Posterior cingulate gyrus (tissue), 11 donors: ENCODE results near the gene JAKMIP1.

ENCODE experiments used
- DNase-seq, 10 donors: peaks; one replicate each; pipeline versions ENCODE4 v3.0.0 to v3.0.0-alpha.2; 2020 to 2021; ENCODE audit warnings: mixed read lengths in 3 of 10
- intact Hi-C: fragments of 100-400 bp; cut with DNase I; formaldehyde crosslinking; loops from one replicate; pipeline ENCODE4 v1.15.1; 2023

JAKMIP1 gene

DNA sequence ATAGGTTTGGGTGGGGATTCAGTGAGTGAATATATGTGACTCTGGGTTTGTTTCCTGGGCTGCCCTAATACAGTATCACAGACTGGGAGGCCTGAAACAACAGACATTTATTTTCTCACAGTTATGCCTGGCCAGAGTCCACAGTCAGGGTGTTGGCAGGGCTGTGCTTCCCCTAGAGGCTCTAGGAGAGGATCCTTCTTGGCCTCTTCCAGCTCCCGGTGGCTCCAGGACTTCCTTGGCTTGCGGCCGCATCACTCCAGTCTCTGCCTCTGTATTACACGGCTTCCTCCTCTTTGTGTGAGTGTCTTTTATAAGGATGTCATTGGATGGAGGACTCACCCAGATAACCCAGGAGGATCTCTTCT lies 5.2 kb upstream of the JAKMIP1 start:
- peak in 2 of 10 donors; percentile 4 to 43 for DNase-seq
- intact Hi-C loops, result no loop called here

DNA sequence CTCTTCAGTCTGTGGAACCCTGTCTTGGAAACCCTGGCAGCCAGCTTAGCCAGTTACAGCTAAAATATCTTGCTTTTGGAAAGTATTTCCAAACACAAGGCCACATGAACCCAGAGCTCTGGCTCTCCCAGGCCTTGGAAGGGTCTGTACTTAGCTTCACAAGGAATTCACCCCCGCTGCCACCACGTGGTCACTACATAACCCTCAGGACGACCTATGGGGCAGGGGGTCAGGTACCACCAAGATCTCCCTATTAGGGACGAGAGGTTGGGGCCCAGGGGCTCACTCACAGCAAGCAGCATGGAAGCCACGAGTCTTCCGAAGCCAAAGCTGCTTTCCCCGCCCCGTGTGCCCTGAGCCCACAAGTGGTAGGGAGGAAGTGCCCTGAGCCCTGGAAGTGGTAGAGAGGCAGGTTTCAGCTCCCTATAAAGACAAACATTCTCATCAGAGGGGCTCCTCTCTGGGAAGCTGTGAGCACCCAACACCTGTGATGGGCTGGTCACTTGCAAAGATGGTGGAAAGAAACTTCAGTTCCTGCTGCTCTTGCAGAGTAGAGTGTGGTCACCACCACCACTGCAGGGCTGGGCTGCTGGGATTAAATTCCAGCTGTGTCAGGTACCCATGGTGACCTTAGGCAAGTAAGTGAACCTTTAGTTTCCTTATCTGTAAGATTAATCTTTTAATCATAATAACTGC lies 4.7 kb upstream of the JAKMIP1 start:
- DNase-seq, result peak in 1 of 10 donors; percentile 61
- intact Hi-C loops, result no loop called here

DNA sequence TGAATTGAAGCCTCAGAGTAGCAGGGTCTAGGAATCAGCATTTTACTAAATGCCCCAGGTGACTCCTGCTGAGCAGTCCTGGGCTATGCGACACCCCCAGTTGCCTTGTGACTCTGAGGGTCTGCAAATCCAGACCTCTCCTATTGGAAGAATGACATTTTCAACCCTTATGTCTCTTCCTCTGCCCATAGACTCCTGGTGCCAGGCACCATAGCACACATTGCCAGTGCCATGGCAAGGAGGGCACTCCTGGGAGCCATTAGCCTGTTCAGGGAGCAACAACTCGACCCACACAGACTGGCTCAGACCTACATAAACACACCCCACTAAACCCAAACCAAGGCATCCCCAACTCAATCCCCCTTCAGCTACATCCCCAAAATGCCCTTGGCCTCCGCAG lies 3.7 kb upstream of the JAKMIP1 start:
- intact Hi-C loops, result no loop called here
- DNase-seq, result peak in 1 of 10 donors; percentile 14

DNA sequence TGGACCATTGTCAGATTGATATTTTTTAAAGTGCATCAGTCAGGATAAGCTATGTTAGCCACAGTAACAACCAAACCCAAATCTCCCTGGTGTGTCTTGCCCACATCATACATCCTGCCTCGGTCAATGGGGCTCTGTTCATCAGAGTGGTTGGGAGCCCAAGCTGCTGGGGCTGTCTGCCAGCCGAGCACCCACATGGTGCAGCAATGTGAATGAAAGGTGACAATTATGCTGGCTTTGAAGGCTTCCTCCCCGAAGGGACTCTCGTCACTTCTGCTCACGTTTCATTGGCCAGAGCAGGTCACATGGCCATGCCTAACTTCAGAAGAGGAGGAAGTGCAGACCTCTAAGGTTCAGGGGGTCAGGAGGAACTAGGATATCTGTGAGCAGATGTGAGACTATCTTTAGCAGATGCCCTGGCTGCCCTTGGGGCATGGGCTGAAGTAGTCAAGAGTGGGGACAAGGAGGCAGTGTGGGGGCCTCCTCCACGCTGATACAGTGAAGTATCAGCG lies 1.3 kb upstream of the JAKMIP1 start:
- intact Hi-C loops, result no loop called here
- peak in 1 of 10 donors; percentile 58 for DNase-seq

DNA sequence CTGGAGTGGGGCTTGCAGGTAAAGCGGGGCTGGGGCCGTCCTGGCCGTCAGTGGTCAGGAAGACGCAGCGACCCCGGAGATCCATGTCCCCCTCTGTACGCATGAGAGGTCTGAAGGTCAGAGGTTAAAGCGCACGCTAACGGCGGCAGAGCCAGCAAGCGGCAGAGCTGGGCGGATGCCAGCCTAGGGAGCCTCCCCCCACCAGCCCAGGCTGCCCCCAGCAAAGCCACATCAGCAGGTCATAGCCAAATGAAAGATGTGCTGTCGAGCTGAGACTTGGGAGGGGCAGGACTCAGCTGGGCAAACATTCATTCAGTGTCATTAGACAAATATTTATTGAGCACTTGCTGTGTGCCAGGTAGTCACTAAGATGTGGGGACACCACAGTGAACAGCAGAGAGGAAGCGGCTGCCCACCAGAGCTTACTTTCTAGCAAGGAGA lies 593 bp upstream of the JAKMIP1 start:
- peak in 2 of 10 donors; percentile 50 to 79 for DNase-seq
- intact Hi-C loops, result no loop called here

DNA sequence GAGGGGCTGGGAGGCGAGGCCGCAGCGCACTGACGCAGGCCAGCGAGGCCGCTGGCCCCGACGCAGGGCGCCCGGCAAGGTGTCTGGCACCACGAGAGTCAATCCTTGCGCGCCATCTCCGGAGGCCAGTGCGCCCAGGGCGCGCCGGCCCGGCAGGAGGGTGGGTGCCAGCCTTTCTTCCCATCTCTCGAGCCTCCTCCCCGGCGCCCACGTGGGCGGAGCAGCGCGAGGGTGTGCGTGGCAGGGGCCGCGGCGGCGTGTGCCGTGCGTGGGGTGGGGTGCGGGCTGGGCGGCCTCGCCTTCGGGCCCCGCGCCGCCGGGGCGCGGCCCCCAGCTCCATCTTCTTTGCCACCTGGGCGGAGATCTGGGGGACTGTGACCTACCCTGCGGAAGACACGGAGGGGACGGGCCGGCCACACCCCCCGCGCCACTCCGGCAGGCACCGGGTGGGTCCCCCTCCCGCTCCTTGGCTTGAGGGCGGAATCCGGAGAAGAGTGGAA lies 877 bp downstream of the JAKMIP1 start:
- intact Hi-C loops, result no loop called here
- DNase-seq, result peak in 6 of 10 donors; percentile 32 to 92 (median 68)

DNA sequence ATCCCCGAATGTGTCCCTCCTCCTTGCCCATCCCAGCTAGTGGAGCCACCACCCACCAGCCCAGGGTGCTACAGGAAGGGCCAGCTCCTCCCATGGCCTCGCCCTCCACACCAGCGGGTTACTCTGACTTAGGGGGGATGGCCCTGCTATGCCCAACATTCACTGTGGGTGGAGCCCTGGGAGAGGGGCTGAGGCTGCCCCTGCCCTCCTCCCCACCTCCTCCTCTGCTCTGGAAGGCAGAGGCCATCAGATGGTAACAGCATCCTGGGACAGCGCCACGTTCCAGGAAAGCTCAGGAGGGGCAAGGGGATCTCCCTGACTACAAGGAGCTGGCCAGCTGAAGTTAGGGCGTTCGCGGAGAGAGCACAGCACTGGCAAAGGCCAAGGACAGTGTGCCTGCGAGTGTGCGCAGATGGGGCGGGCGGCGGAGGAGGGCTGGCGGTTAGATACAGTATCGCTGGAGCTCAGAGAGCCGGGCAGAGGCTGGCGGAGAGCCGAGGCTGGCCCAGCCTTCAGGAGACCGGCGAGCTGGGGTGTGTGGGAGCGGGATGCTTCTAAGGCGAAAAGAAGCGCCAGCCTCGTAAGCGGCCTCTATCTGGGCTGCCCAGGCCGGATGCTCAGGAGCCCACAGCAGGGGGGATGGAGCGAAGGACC lies 1.5 kb downstream of the JAKMIP1 start:
- peak in 8 of 10 donors; percentile 50 to 92 (median 61) for DNase-seq
- intact Hi-C loops, result no loop called here

DNA sequence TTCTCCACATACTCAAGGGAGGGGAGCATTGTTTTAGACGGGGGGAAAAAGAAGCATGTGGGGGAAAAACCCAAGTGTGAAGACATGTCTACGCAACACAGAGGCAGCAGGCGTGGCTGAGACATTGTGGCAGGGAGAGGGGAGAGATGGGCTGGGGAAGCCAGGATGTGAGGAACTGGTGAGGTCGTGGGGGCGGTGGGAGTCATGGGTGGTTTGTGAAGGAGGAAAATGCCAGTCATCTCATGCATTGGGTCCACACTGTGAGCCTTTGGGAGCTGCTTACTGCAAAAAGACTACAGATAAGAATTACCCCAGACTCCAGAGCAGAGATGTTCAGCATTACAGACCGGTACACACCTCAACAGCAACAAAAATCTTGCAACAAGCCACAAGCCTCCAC lies 2.1 kb downstream of the JAKMIP1 start:
- intact Hi-C loops, result no loop called here
- peak in 1 of 10 donors; percentile 45 for DNase-seq

DNA sequence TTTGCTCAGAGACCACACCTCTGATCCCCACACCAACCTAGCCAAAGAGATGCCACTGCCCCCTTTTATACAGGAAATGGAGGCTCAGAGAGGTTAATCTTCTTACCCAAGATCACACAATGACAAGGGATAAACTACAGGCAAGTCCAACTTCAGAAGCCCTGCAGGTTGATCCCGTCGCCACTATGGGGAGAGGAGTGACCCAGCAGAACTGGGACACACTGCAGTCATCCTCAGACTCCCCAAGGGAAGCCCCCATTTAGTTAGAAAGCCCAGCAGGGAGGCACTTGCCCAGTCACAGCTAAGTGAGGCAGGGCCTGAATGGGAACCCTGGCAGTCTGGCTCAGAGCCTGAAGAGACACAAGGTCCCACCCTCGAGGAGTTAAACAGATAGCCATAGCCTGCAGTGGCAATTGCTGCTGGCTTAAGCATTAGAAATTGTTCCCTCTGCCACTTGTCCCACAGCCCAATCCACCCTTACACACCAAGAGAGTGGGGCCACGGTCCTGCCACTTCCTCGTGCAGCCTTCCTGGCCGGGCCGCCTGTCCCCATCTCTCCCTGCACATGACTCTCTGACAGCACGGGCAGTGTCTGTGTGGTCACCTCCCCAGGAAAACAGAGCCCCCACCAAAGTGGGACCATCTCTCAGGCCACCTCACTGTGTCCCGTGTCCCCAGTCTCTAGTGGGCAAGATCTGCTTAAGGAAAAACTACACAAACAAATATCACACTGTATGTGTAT lies 2.7 kb downstream of the JAKMIP1 start:
- no peak for DNase-seq
- intact Hi-C loops, result no loop called here

DNA sequence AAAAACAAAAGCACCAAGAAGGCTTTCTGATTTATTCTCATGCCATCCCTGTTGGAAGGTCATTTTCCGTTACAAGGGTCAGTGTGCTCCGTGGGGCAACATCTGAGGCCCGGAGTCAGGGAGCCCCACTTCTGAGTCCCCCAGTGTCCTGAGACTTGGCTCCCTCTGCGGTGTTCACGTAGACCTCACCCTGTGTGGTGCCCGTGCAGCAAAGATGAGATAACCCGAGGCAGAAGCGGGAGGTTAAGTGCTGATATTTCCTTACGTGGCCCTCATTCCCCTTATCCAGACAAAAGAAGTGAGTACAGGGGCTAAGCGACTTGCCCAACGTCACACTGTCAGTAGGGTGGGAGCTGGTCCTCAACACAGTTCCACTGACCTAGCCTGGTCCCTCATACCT lies 3.5 kb downstream of the JAKMIP1 start:
- DNase-seq, result peak in 1 of 10 donors; percentile 65
- intact Hi-C loops, result no loop called here

DNA sequence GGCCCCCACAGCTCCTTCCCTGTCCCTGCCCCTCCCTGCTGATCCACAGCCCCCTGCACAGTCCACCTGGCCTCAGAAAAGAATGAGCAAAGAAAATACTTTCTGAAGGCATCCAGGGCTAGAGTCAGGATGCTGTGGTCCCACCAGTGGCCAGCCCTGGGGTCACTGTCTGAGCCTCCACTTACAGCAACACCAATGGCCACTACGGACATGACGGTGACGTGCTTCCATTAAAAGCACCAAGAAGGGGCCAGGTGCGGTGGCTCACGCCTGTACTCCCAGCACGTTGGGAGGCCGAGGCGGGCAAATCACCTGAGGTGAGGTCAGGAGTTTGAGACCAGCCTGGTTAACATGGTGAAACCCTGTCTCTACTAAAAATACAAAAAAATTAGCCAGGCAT lies 4.0 kb downstream of the JAKMIP1 start:
- intact Hi-C loops, result no loop called here
- peak in 1 of 10 donors; percentile 77 for DNase-seq

DNA sequence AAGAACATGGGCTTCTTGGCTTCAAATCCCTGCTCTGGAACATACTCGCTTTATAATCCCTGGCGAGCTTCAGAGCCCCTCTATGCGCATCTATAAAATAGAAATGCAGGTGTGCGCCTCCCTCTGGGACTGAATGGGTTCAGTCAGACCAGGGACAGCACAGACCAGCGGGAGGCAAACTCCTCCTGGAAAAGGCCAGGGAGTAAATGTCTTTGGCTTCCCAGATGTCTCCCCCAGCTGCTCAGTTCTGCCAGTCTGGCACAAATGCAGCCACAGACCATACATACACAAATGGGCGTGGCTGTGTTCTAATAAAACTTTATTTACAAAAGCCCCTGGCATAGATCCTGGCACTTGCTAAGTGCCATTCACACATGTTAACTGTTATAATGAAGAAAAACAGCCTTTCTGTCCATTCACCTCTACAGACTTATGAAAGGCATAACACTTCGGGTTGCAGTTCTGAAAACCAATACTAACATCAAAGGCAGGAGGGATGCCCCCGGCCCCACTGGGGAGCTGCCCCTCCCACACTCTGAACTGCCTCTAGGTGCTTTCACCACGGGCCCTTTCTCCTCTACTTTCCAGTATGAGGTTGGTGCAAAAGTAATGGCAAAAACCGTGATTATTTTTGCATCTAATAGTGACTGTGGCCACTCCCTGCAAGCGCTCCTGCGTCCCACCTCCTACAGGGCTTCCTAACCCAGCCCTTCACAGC lies 4.6 kb downstream of the JAKMIP1 start:
- DNase-seq, result no peak
- intact Hi-C loops, result no loop called here

DNA sequence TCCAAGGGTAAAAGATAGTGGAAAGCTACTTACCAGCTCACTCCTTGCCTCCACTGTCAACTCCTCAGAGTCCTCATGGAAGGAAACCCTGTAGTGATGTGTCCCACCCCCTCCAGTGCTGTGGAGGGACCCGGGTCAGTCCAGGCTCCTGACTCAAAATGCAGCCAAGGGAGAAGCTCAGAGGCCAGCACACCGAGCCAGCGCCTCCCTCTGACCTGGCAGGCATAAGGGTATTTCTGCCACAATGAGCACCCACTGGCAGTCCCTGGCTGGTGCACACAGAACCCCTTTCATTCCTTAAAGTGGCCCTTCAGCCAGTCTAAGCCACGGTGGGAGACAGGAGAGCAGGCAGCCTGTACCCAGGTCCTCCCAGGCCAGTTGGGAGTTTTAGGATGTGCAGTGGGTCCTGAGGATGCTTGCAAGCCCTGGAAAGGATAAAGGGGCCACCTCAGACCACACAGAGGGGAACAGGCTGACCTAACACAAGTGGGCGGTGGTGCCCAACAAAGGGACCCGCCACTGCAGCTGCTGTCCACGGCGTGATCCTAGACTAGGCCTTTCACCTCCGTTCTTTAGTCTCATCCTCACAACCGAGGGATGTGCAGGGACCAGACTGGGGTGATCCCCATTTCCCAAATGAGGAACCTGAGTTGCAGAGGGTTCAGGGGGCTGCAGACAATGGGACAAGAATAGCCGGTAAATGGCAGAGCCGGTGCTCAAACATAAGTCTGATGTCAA lies 5.7 kb downstream of the JAKMIP1 start:
- DNase-seq, result peak in 6 of 10 donors; percentile 27 to 83 (median 34)
- intact Hi-C loops, result no loop called here

DNA sequence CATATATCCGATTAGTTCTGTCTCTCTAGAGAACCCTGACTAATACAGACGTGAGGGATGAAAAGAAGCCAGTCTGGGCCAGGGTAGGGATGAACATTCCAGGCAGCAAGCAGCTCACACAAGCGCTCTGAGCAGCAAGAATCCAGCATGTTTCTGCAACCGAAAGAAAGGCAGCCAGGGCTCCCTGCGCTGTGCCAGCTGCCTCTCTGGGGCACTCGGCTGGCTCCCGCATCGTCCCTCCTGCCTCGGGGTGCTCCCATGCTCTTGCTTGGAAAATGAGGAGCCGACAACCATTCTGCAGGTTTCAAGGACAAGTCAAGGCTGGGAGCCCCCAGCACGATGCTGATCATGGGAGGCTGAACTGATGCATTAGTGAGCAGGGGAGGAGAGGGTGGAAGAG lies 7.0 kb downstream of the JAKMIP1 start:
- intact Hi-C loops, result no loop called here
- peak in 8 of 10 donors; percentile 20 to 91 (median 48) for DNase-seq

DNA sequence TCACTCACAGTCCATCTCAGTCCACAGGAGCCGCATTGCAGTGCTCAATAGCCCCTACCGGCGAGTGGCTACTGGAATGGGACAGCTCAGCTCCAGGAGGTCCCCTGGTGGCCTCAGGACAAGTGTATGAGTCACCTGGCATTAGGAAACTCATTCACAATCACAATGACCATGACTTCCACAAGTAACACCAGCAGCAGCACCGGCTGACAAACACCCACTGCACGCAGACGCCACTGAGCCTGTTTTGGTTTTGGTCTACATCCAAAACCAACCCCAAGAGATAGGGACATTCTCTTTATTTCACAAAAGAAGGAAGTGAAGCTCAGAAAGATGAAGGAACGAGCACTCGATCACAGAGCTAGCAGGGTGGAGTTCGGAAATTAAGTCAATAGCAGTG lies 8.1 kb downstream of the JAKMIP1 start:
- intact Hi-C loops, result no loop called here
- DNase-seq, result peak in 2 of 10 donors; percentile 27 to 80

DNA sequence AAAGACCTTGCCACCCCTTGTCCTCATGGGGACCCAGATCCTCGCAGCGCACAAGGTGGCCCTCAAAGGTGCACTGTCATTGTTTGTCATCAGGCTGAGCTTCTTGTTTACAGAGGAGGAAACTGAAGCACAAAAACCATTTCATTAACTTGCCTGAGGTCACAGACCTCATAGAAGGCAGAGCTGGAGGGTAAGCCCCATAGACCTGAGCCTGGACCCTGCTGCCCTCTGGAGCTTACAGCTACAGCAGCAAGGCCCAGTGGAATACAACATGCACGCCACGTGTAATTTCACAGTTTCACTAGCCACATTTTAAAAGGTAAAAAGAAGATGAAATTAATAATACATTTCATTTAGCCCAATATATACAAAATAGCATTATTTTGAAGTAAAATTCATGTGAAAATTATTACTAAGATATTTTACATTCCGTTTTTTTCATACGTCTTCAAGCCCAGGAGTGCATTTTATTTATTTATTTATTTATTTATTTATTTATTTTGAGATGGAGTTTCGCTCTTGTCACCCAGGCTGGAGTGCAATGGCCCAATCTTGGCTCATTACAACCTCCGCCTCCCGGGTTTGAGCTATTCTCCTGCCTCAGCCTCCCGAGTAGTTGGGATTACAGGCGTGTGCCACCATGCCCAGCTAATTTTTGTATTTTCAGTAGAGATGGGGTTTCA lies 8.8 kb downstream of the JAKMIP1 start:
- no peak for DNase-seq
- intact Hi-C loops, result no loop called here

DNA sequence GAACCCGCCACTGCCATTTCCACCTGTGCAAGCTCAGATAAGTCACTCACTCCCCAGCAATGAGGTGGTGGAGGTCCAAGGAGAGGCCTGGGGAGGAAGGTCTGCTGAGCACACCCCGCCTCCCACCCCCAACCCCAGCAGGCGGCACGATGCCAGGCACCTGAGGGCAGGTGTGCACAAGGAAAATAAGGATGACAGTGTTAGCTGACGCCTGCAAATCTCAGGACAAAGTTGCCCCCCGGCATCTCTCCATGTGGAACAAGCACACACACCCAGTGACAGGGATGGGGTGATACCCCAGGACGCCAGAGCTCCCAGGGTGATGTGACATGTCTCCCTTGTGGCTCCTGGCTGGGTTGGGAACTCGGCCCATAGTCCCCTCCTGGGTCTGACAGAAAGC lies 9.9 kb downstream of the JAKMIP1 start:
- DNase-seq, result peak in 1 of 10 donors; percentile 53
- intact Hi-C loops, result no loop called here

DNA sequence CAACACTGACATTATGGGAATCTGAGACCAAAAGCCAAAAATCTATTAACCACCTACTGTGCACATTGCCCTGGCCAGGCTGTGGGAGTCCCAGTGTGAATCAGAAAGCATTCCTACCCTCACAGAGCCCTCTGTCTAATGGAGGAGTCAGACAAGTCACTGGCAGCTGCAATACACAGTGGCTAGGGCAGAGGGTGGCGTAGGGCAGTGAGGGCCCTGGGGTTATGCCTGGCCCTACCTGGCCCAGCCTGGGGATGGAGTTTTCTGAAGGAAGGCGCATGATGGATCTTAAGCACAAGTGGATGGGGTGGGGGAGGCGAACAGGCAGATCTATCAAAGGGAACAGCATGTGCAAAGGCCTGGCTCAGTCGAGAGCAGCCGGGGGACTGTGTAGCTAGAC lies 10.8 kb downstream of the JAKMIP1 start:
- intact Hi-C loops, result no loop called here
- peak in 1 of 10 donors; percentile 68 for DNase-seq

DNA sequence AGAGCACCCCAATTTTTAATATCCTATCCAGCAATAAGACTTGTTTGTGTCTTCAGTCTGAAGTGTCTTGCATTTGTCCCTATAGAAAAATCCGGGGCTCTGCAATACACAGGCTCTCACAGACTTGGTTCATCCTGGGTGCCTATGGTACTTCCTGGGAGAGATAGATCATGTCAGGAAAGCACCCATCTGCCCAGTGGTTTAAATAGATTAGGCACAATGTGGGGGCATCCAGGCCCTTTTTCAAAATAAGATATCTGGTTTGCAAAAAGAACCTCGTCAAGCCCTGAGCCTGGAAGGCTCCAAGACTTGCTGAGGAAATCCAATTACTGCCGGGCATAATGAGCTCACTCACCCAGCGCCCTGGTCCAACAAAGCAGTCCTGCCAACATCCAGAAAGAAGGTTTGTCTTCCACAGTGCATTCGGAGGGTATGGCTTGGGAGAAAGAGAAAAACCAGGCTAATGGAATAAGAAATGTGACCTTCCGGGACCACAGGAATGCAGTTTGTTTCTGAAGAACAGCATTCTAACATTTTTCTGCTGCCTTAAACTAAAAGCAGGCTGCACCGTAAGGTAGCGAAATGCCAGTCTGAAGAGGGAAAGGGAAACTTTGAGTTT lies 11.6 kb downstream of the JAKMIP1 start:
- DNase-seq, result peak in 2 of 10 donors; percentile 22 to 80

More for the DNA sequence above, 11.6 kb downstream of the JAKMIP1 start:
- intact Hi-C loops, result no loop called here
